ENCODE data around the gene NARS2. TPM values are rescaled to one million over a fixed set of nuclear protein-coding genes. Genes with fewer than 3 reads are reported as not detected.

NARS2 gene
- total RNA-seq, 1 donor from 2014 or later, result 28.2 TPM

GRCh38 chr11:78497293-78497692 lies 77.4 kb downstream of the NARS2 start:
- Mint-ChIP-seq H3K9me3 (no peaks in the 10 kb centered on the region), H3K4me3 (no peak overlapping the region), H3K27me3 (ENCODE audit: low read depth) (no peaks in the 10 kb centered on the region), H3K27ac (ENCODE audit: unreplicated experiment) (no peak overlapping the region), H3K4me1 (no peaks in the 10 kb centered on the region), H3K36me3 (ENCODE audit: low read depth) (peaks cover 2% of the 10 kb centered on the region)
- TF ChIP-seq CTCF (conservative IDR thresholded peaks at IDR 0.05), result no peak
- DNase-seq (ENCODE audit: low read depth, low spot score), result no peak

GRCh38 chr11:78493413-78493975 lies 81.2 kb downstream of the NARS2 start:
- Mint-ChIP-seq H3K36me3 (ENCODE audit: low read depth) (no peaks in the 10 kb centered on the region), H3K4me3 (no peak overlapping the region), H3K4me1 (no peaks in the 10 kb centered on the region), H3K9me3 (no peaks in the 10 kb centered on the region), H3K27ac (ENCODE audit: unreplicated experiment) (no peak overlapping the region), H3K27me3 (ENCODE audit: low read depth) (no peaks in the 10 kb centered on the region)
- DNase-seq (ENCODE audit: low read depth, low spot score), result no peak
- no peak for TF ChIP-seq CTCF (conservative IDR thresholded peaks at IDR 0.05)

- no peak overlapping the region for H3K27ac Mint-ChIP-seq (ENCODE audit: unreplicated experiment)
- no peak for TF ChIP-seq CTCF (conservative IDR thresholded peaks at IDR 0.05)
- no peak overlapping the region for H3K4me3 Mint-ChIP-seq
- no peaks in the 10 kb centered on the region for H3K36me3 Mint-ChIP-seq (ENCODE audit: low read depth)
- no peaks in the 10 kb centered on the region for H3K4me1 Mint-ChIP-seq
- DNase-seq (ENCODE audit: low read depth, low spot score), result no peak
- H3K27me3 Mint-ChIP-seq (ENCODE audit: low read depth), result no peaks in the 10 kb centered on the region
- no peaks in the 10 kb centered on the region for H3K9me3 Mint-ChIP-seq
Observed at GRCh38 chr11:78492973-78493372, 81.7 kb downstream of the NARS2 start.

- Mint-ChIP-seq H3K36me3 (ENCODE audit: low read depth) (peaks cover 15% of the 10 kb centered on the region), H3K4me1 (no peaks in the 10 kb centered on the region), H3K9me3 (peaks cover under 1% of the 10 kb centered on the region), H3K27ac (ENCODE audit: unreplicated experiment) (no peak overlapping the region), H3K4me3 (no peak overlapping the region), H3K27me3 (ENCODE audit: low read depth) (no peaks in the 10 kb centered on the region)
- no peak for TF ChIP-seq CTCF (conservative IDR thresholded peaks at IDR 0.05)
- no peak for DNase-seq (ENCODE audit: low read depth, low spot score)
Observed at GRCh38 chr11:78489184-78489583, 85.5 kb downstream of the NARS2 start.

GRCh38 chr11:78478536-78478935 lies 96.1 kb downstream of the NARS2 start:
- Mint-ChIP-seq H3K4me1 (no peaks in the 10 kb centered on the region), H3K27ac (ENCODE audit: unreplicated experiment) (no peak overlapping the region), H3K27me3 (ENCODE audit: low read depth) (no peaks in the 10 kb centered on the region), H3K9me3 (peaks cover 5% of the 10 kb centered on the region), H3K4me3 (no peak overlapping the region), H3K36me3 (ENCODE audit: low read depth) (peaks cover 24% of the 10 kb centered on the region)
- DNase-seq (ENCODE audit: low read depth, low spot score), result no peak
- no peak for TF ChIP-seq CTCF (conservative IDR thresholded peaks at IDR 0.05)
